Measurements from ENCODE around the gene ME2.
"Not testable (repeated sequence)": the region's sequence is repeated elsewhere in the genome, so short reads cannot be mapped to it uniquely, and the experiment has no call there.

The ME2 gene

GRCh38 chr18:50878345-50879301, at the start of gene ME2:
ME2 (plus strand) TSS chr18:50879118; CDS start chr18:50895821, 16,703 bp downstream.
- TF ChIP-seq CTCF (IDR thresholded peaks at IDR 0.05; ENCODE audit: low read depth, low read length), result no peak
- H3K4me3 ChIP-seq (ENCODE audit: low read depth, low read length), result peak within 1 kb of the TSS; percentile 85

- no peak overlapping the region for H3K4me3 ChIP-seq (ENCODE audit: low read depth, low read length)
- no peak for TF ChIP-seq CTCF (IDR thresholded peaks at IDR 0.05; ENCODE audit: low read depth, low read length)
Observed at GRCh38 chr18:50829644-50830043, 49.3 kb upstream of the ME2 start.

- no peak for TF ChIP-seq CTCF (IDR thresholded peaks at IDR 0.05; ENCODE audit: low read depth, low read length)
- no peak overlapping the region for H3K4me3 ChIP-seq (ENCODE audit: low read depth, low read length)
Observed at GRCh38 chr18:50830544-50830943, 48.4 kb upstream of the ME2 start.

- H3K4me3 ChIP-seq (ENCODE audit: low read depth, low read length), result no peak overlapping the region
- TF ChIP-seq CTCF (IDR thresholded peaks at IDR 0.05; ENCODE audit: low read depth, low read length), result no peak
Observed at GRCh38 chr18:50832754-50833153, 46.2 kb upstream of the ME2 start.

GRCh38 chr18:50833496-50833895, 45.4 kb upstream of the ME2 start:
- H3K4me3 ChIP-seq (ENCODE audit: low read depth, low read length), result not testable (repeated sequence)

- no peak overlapping the region for H3K4me3 ChIP-seq (ENCODE audit: low read depth, low read length)
Observed at GRCh38 chr18:50836521-50836957, 42.4 kb upstream of the ME2 start.

GRCh38 chr18:50839341-50839740, 39.6 kb upstream of the ME2 start:
- H3K4me3 ChIP-seq (ENCODE audit: low read depth, low read length), result no peak overlapping the region
- TF ChIP-seq CTCF (IDR thresholded peaks at IDR 0.05; ENCODE audit: low read depth, low read length), result no peak

More at GRCh38 chr18:50836521-50836957, 42.4 kb upstream of the ME2 start:
- TF ChIP-seq CTCF (IDR thresholded peaks at IDR 0.05; ENCODE audit: low read depth, low read length), result no peak
